ENCODE results near the gene TGOLN2.

TGOLN2 gene

GRCh38 chr2:85272357-85272756, 55.4 kb downstream of the TGOLN2 start:
- Mint-ChIP-seq H3K4me1 (no peaks in the 10 kb centered on the region), H3K27ac (no peak overlapping the region), H3K9me3 (no peaks in the 10 kb centered on the region), H3K36me3 (no peaks in the 10 kb centered on the region), H3K4me3 (no peak overlapping the region)
- DNase-seq (ENCODE audit: low spot score in 2 of 2) (no peak), ATAC-seq (no peak)

- no peaks in the 10 kb centered on the region for H3K9me3 Mint-ChIP-seq
- H3K4me1 Mint-ChIP-seq: no peaks in the 10 kb centered on the region
- no peak overlapping the region for H3K4me3 Mint-ChIP-seq
- DNase-seq (ENCODE audit: low spot score in 2 of 2) (no peak), ATAC-seq (no peak)
- H3K36me3 Mint-ChIP-seq: no peaks in the 10 kb centered on the region
- no peak overlapping the region for H3K27ac Mint-ChIP-seq
These were observed 57.8 kb downstream of the TGOLN2 start for GRCh38 chr2:85269959-85270358.
